NCI-H2029 treated with DMSO at 0.1 percent for 48 hours (cell line): ENCODE data around the gene METTL5.
"Not testable (repeated sequence)": the region's sequence is repeated elsewhere in the genome, so short reads cannot be mapped to it uniquely, and the experiment has no call there.

ENCODE experiments used
- DNase-seq: peaks from one replicate; lab custom pipeline; 2025; lab: John Stamatoyannopoulos, UW

METTL5 gene

DNA sequence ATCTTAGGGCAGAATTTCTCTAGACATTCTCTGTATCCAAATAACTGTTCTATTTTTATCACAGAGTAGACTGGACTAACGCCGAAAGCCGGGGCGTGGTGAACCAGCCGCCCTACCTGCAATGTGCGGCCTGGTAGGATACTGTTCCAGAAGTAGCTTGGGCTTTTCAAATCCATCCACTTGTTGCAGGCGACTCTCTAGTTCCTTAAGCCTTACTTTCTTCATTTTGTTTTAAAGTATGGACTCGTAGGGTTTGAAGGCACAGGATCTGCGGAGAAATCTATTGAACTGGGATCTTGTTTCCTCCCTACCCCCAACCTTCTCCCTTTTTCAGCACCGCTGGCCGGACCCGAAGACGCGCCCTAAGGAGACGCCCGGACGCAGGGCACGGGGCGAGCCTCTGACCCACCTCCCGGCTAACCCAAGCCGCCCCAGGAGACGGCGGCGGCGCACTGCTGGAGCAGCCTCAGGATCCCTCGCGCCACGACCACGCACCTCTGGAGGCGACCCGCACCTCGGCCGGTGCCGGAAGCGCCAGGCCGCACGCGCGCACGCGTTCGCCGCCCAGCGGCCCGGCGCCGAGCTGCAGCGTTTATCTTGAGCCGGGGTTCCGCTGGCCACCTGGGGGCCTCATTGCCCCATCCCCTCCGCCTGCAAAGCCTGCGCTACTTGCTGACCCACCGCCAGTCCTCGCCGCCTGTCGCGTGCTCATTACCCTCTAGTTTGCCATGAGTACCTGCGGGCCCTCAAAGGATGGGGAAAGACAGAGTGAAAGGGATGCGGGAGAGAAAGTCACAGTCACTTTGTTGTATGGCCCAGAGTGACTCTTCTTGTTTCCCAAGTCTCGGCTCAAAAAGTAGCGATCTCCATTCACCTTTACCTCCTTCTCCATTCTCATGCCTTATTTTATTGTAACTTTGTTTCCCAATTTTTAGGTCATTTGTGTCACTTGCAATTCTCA is at the start of gene METTL5:
METTL5 (minus strand) TSS at position 533 of the 961 bp plus-strand sequence; CDS start at position 225, 308 bp downstream.
- DNase-seq = peak; percentile 32

DNA sequence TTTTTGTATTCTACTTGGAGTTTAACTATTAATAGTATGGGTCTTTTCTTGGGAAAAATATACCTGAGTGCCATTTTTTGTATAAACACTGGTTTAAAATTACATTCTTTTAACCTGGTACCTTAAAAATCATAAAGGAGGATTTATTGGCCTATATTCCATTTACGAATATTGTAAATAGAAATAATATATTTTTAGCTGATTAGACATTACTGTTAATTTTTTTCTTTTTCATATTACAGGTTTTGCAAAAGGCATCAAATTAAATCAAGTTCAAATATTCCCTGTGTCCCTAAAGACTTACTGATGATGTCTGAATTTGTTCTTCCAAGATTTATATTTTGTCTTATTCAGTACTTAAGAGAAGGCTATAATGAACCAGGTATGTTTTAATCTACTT is 47.3 kb upstream of the METTL5 start:
- DNase-seq = no peak

DNA sequence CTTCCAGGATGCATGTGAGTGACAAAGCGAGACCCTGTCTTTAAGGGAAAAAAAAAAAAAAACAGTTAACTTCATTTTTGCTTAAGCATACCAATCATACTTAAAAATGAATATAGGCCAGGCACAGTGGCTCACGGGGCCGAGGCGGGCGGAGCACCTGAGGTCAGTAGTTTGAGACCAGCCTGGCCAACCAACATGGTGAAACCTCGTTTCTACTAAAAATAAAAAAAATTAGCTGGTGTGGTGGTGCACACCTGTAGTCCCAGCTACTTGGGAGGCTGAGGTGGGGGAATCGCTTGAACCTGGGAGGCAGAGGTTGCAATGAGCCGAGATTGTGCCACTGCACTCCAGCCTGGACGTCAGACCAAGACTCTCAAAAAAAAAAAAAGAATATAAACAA is 46.7 kb upstream of the METTL5 start:
- not testable (repeated sequence) for DNase-seq

DNA sequence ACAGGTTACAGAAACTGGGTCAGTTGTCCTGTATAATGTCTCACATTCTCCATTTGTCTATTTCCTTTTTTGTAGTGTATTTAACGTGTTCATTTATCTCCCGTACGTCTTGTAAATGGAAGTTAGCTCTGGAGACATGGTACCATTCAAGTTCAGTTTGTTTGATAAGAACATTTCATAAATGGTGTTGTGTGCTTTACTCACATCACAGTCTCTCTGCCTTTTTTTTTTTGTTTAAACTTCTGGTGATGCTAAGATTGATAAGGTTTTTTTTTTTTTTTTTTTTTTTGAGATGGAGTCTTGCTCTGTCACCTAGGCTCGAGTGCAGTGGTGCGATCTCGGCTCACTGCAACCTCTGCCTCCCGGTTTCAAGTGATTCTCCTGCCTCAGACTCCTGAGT is 44.2 kb upstream of the METTL5 start:
- DNase-seq = no peak

DNA sequence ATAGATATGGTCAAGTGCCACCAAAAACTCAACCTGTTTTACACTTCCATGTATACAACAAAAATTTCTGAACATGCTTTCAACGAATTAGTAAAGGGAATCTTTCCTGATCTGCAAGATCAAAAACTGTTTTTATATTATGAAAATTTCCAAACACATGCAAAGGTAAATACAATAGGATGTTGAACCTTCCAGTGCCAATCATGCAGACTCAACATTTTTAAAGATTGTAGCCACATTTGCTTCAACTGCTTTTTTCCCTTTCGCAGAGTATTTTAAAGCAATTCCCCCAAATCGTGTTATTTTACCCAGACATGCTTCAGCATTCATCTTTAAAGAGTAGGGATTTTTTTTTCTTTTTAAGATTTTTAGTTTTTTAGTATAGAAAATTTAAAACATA is 42.9 kb upstream of the METTL5 start:
- DNase-seq = no peak

DNA sequence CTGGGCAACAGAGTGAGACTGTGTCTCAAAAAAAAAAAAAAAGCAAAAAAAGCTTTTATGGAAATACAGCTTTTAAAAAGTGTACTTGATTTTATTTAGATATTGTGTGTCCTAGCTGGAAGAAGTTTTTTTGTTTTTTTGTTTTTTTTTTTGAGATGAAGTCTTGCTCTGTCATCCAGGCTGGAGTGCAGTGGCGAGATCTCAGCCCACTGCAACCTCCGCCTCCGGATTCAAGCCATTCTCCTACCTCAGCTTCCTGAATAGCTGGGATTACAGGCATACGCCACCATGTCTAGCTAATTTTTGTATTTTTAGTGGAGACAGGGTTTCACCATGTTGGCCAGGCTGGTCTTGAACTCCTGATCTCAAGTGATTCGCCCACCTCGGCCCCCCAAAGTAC is 41.5 kb upstream of the METTL5 start:
- not testable (repeated sequence) for DNase-seq

DNA sequence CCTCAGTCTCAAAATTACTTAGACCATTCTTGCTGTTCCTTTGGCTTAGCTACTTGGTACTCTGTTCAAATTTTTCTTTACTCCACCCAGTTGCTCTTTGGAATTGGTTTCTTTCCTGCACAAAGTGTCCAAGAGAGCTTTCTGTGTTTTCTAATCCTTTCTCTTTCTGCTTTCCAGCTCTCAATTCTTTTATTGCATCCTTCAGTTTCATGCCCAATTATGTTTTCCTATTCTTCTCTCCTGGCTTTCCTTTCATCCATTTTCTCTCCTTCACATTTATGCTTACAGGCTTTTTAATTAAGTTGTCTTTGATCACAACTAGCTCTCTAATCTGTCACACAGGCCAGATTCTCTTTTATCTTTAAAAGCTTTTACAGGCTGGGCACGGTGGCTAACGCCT is 40.8 kb upstream of the METTL5 start:
- DNase-seq = no peak

DNA sequence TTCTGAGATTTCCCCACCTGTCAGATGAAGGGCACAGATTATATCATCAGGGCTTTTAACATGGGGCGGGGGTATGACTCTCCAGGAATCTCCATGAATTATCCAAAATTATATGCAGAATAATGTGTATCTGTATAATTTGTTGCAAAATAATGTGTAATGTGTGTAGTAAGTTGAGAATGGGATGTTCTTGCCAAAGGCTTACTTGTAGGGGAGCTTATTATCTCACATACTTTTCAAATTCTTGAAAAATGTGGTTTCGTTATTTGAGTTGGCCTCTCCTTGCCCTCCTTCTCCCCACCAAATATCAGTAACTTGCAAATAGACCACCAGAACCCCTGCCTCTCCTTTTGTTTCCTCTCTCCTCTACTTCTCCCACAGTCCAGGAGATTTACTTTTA is 38.1 kb upstream of the METTL5 start:
- DNase-seq = no peak

DNA sequence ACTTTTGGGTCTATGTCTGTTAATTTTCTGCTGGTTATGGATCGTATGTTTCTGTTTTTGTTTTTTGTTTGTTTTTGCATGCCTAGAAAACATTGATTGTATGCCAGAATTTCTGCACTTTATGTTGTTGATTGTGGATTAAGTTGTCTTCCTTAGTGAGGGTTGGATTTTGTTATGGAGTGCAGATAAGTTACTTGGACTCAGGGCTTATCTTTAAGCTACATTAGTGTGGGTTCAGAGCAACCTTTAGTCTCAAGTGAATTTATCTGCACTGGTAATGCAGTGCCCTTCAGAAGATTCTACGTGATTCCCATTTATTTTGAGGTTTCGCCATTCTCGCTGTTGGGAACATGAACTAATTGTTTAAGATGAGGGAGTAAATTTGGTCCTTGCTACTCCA is 35.4 kb upstream of the METTL5 start:
- no peak for DNase-seq

DNA sequence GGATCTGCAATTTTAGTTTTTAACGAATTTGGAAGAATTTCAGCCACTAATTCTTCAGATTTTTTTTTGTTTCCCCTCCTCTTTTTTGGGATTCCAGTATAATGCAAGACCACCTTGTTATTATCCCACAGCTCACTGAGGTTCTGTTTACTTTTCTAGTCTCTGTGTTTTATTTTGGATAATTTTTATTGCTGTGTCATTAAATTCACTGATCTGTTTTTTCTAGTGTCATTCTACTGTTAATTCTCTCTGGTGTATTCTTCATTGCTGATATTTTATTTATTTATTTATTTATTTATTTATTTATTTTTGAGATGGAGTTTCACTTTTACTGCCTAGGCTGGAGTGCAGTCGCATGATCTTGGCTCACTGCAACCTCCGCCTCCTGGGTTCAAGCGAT is 34.7 kb upstream of the METTL5 start:
- no peak for DNase-seq

DNA sequence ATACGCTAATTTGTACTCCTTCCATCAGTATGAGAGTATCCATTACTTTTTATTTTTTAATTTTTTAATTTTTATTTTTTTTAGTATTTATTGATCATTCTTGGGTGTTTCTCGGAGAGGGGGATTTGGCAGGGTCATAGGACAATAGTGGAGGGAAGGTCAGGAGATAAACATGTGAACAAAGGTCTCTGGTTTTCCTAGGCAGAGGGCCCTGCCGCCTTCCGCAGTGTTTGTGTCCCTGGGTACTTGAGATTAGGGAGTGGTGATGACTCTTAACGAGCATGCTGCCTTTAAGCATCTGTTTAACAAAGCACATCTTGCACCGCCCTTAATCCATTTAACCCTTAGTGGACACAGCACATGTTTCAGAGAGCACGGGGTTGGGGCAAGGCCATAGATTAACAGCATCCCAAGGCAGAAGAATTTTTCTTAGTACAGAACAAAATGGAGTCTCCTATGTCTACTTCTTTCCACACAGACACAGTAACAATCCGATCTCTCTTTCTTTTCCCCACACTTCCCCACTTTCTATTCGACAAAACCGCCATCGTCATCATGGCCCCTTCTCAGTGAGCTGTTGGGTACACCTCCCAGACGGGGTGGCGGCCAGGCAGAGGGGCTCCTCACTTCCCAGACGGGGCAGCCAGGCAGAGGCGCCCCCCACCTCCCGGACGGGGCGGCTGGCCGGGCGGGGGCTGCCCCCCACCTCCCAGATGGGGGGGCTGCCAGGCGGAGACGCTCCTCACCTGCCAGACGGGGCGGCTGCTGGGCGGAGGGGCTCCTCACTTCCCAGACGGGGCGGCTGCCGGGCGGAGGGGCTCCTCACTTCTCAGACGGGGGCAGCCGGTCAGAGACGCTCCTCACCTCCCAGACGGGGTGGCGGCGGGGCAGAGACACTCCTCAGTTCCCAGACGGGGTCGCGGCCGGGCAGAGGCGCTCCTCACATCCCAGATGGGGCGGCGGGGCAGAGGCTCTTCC is 30.9 kb upstream of the METTL5 start:
- not testable (repeated sequence) for DNase-seq

DNA sequence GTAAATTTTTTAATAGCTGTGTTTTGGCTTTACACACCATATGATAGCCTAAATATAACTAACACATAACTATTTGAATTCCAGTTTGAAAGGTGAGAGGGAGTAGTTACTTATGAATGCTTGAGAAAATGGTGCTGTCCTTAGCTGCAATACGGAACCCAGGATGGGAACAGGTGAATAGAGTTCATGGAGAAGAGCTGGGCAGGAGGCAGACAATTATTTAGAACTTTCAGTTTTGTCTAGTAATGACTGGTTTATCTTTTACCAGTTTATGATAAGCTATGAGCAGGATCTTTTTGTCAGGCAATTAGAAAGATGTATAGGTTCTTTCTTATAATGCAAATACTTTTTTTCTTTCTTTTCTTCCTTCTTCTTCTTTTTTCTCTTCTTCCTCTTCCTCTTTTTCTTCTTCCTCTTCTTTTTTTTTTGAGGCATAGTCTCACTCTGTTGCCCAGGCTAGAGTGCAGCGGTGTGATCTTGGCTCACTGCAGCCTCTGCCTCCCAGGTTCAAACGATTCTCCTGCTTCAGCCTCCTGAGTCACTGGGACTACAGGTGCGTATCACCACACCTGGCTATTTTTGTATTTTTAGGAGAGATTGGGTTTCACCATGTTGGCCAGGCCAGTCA is 28.4 kb upstream of the METTL5 start:
- DNase-seq = no peak

- DNase-seq = no peak
Measured at GRCh38 chr2:169849710-169850109, 25.0 kb upstream of the METTL5 start.

- DNase-seq = not testable (repeated sequence)
Measured at GRCh38 chr2:169848959-169849693, 24.4 kb upstream of the METTL5 start.

- DNase-seq = no peak
Measured at GRCh38 chr2:169845016-169845415, 20.3 kb upstream of the METTL5 start.

GRCh38 chr2:169841625-169842024 is 16.9 kb upstream of the METTL5 start:
- DNase-seq = not testable (repeated sequence)

DNA sequence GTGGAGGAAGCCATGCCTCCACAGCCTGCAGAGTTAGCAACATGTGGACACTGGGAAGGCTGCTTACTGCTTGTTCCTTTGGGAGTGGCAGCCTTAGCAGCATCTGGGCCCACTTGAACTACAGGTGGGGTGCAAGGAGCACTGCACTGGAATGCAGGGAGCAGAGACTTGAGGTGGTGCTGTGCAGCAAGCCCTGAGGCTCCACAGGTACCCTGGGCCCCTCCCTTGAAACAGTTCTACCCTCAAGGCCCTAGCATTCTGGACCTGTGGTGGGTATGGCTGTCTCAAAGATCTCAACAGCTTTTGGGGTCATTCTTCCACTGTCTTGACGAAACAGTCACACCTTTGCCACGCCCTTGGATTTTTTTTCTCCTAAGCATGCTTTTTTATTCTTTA is 16.0 kb upstream of the METTL5 start:
- DNase-seq = no peak

GRCh38 chr2:169839954-169840746 is 15.4 kb upstream of the METTL5 start:
- no peak for DNase-seq

DNA sequence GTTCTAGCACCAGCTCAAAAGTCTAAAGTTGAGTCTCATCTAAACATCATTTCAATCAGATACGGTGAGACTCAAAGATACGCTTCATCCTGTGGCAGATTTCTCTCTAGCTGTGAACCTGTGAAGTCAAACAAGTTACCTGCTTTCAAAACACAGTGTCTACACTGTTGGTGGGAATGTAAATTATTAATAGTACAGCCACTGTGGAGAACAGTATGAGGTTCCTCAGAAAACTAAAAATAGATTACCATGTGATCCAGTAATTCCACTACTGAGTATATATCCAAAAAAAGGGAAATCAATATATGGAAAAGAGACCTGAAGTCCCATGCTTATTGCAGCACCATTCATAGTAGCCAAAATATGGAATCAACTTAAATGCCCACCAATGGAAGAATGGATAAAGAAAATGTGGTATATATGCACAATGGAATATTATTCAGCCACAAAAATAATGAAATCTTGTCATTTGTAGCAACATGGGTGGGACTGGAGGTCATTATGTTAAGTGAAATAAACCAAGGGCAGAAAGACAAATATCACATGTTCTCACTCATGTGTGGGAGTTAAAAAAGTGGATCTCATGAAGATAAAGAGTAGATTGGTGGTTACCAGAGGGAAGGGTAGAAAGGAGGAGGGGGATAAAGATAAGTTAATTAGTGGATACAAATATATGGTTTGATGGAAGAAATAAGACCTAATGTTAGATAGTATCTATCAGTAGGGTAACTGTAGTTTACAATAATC is 14.2 kb upstream of the METTL5 start:
- no peak for DNase-seq

DNA sequence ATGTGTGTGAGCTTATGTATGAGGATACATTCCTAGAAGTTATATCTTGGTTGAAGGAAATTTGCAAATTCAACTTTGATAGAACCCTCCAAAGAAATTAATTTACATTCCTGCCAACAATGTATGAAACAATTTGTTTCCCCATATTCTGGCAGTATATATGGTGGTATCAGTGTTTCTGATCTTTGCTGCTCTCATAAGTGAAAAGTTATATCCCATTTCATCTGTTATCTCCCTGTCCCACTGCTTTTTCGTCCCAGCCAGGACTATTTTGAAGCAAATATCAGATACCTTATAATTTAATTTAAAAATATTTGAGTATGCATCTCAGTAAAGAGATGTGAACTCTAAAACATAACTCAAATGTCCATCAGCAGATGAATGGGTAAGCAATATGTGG is 9.7 kb upstream of the METTL5 start:
- DNase-seq = no peak
